HG03108 (cell line): ENCODE measurements around the gene ITGA11.

Experiments
- ATAC-seq: cut with Tn5 transposase; IDR thresholded peaks from one replicate; pipeline ENCODE4 v1.9.1; 2021; ENCODE audit warnings: moderate library complexity; ENCODE audit not compliant: unreplicated experiment

Gene ITGA11

DNA sequence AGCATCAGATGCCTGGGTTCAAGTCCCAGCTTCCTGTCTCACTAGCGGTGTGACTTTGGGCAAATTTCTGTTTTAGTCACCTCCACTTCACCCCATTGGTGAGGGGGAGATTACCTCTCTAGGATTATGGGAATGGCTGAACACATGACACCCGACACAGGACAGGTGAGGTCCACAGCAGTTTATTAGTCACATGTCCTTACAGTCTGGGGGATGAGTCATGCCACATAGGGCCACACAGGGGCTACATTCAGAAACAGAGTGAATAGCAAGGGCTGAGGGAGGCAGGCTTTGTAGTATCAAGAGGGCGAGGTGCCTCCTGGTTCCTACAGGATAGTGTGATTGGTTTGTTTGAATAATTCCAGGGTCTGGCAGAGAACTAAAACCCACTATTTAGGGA lies 15.2 kb upstream of the ITGA11 start:
- ATAC-seq, result no peak

DNA sequence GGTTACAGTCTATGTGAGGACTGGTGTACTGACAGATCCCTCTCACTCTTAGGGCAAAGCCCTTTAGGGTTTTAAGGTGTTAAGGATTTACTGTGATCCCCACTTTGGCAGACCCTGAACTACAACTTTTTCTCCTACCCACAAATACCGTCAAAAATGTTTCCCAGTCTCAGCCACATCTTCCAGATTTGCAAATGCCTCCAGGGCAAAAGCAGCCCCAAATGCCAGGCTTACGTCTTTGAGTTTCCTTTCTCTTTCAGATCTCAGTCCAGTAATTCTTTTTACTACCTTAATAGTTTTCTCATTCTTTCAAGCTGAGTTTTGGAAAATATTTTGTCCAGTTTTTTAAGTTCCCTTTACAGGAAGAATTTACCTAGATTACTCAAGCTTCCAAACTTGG lies 13.4 kb upstream of the ITGA11 start:
- no peak for ATAC-seq

GRCh38 chr15:68444336-68444735 lies 12.4 kb upstream of the ITGA11 start:
- no peak for ATAC-seq

GRCh38 chr15:68442903-68443302 lies 10.9 kb upstream of the ITGA11 start:
- ATAC-seq, result no peak

DNA sequence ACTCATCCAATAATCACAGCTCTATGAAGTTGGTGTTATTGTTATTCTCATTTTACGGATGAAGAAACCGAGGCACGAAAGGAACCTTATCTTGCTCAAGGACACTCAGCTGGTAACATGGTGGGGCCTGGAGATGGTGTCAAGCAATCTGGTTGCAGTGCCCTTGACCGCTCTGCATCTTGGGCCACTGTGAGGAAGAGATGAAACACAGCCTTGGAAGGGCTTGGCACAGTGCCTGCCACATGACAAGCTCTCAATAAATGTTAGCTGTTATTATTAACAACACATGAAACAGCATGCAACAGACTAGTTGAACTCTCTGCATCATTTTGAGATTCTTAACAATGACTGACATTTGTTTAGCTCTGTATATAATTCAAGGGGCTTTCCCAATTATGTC lies 10.1 kb upstream of the ITGA11 start:
- no peak for ATAC-seq

DNA sequence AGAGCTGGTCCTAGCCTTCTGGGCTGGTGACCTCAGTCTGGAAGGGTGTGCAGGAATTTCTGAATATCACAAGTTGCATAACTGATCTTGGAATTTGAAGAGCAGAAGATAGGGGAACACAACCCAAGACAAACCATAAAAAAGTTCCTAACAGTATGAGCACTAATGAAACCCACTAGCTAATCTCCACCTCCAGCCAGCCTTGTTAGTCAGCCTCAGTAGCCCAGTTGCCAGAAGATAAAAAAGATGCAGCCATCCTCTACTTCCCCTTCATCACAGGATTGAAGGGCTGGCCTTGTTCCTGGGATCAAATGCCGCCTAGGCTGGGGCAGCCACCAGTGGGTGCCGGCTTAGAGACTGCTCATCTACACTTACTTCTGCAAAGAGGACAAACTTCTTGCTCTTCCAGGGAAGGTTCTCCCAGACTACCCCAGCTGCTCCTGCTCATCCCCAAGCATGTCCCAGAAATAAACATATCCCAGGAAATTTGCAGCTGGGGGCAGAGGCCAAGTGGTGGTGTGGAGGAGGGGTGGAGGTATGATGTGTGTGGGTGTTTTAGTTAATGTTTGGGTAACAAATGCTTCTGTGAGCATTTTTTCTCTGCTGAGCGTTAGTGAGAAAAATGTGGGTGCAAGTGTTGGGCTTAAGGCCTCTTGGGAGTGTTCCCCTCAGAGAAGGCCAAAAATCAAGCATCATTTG lies 9.2 kb upstream of the ITGA11 start:
- ATAC-seq, result no peak

DNA sequence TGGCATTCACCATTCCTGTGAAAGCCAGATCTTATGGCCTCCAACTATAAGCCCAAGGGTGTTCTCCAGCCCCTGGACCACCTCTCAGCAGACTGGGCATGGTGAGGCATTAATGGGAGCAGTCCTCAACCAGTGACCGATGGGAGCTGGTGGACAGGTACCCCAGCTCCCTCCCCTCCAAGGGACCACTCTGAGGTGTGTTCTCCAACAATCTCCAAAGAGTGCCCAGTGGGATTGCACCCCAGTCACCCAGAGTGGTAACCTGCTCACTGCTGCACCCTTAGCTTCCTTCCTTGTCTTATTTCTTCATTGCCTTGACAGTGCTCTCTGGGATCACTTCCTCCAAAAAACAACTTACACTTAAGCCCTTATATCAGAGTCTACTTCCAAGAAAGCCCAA lies 8.2 kb upstream of the ITGA11 start:
- ATAC-seq, result no peak

DNA sequence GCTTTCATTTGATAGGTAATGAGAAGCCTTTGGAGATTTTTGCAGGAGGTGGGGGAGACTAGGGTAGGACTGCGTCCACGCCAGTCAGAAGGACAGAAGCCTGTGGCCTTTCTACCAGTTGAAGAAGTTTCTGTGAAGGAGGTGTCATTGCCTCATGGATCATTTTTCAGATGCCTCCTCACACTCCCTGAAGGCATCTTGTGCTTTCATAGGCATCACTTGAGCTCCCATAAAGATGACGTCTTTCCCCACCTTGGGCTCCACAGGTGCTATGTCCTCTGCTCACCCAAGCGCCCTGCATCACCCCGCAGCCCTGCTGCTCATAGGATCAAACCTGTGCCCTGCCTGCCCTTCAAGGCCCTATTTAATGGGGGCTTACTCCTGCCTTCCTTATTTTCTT lies 7.5 kb upstream of the ITGA11 start:
- no peak for ATAC-seq

GRCh38 chr15:68436680-68437079 lies 4.7 kb upstream of the ITGA11 start:
- no peak for ATAC-seq

GRCh38 chr15:68435966-68436365 lies 4.0 kb upstream of the ITGA11 start:
- ATAC-seq, result no peak

DNA sequence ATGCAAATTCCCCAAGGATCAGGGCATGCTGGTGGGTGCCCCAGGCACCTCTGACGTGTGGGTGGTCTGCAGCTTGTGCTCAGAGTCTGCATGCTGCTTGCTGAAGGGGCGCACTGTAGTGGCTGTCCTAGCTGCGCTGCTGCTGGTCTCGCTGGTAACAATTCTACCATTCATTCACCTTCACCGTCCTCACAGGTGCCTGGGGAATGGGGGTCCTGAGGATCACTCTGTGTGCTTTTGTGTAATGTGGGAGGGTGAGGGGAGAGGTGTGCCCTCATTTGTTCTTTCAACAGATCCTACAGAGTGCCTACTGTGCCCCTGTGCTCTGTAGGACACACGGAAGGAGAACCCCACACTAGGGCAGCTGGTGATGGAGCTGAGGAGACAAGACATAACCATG lies 2.1 kb upstream of the ITGA11 start:
- no peak for ATAC-seq

- no peak for ATAC-seq
Measured at GRCh38 chr15:68433551-68433950, 1.6 kb upstream of the ITGA11 start.

- no peak for ATAC-seq
Measured at GRCh38 chr15:68432441-68433064, 590 bp upstream of the ITGA11 start.

DNA sequence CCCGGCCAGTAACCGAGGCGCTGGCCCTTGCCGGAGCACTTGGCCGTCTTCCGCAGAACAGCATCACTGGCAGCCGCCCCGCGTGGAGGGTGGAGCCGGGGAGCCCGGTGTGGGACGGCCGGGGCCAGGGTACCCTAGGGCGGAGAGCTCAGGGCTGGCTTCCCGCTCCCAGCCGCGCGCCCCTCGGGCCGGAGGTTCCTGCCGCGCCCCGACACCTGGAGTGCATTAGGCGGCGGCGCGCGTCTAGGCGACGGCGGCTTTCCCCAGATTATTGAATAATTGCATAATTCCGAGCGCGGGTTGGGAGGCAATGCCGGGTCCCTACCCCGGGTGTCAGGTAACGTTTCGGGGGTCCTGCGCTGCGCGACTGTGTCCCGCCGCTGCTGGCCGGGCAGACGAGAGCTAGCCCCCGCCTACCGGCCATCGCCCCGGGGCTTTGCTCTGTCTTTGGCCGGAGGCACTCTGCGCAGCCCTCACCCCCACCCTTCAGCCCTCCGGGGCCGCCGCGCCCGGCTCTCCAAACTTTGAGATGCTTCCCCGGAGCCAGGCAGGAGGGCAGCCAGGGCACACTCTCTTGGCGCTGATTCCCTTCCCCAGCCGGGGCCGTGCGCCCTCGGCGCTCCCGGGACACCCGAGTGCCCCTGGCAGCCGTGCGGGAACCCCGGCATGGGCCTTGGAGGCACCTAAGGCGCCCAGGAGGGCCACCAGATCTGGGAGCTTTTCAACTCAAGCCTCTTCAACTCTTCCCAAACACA lies 749 bp downstream of the ITGA11 start:
- ATAC-seq, result no peak

DNA sequence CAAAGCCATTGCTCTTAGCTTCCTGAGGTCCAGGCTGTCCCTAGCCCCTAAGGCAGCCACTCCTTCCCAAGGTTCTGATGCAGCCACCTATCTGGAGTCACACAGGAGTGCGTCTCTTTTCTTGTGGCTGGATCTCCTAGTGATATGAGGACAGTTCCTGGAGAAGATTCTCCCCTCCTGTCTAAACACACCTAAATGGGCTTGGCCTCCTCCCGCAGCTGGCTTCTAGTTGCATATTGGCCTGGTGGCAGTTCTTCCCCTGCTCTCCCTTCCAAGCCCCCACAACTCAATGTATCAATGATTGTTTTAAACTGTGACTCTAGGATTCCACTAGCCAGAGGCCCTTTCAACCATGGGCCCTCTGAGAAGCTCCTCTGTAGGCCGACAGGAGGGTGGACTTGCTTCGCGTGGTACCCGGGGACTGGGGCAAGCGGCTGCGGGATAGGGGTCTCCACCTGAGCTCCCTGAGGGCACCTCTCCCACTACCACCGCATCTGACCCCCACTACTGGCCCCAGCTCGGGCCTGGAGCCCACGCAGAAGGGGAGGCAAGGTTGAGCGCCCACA lies 1.4 kb downstream of the ITGA11 start:
- ATAC-seq, result no peak

DNA sequence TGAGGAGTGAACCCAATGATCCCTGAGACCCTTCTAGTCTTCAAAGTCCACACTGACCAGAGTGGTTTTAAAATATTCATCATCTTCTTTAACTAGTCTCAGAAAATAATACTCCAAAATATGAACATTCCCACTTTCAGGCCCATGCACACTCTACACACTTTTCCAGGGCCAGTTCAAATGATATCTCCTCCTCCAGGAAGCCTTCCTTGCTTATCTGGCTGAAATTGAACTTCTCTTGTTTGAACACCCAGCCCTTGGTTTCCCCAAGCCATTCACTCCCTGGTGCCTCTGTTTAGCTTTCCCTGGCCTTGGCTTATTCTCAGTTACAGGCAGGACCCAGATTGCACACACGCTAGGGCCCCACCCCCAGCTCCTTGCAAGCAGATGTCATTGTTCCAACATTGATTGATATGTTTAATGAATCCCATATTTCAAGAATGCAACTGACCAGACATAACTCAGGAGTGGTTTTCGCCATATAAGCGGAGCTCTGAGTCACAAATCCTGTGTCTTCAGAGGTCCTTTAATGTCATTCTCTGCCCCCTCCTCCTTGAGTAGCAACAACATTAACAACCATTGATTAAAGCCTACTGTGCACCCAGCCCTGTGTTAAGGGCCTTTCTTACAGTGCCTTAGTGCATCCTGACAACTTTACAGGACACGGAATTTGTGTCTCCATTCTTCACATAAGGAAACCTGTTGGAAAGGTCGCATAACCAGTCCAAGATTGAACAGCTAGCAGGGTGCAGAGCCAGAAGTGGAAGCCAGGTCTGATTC lies 2.1 kb downstream of the ITGA11 start:
- ATAC-seq, result no peak

DNA sequence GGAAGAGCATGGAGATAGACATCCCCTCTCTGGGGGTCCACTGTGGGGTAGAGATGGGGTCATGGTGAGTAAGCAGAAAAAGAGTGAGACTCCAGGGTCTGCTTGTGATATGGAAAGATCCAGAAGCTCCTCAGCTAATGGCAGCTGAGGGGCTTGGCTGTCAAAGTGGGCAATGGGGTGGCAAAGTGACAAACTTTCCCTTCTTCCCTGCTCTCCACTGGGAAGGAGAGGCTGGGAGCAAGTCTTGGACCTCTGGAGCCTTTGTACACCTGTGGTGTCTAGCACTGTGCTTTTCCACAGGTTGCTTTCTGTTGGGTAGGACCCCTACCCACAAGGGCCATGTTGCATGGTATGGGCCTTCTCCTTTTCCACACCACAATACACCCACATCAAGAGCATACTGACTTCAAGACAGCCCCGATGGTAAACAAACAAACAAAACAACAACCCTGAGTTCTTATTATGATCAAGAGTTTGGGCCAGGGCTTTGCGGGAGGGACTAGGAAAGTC lies 3.5 kb downstream of the ITGA11 start:
- no peak for ATAC-seq

- no peak for ATAC-seq
Measured at GRCh38 chr15:68427963-68428362, 4.0 kb downstream of the ITGA11 start.

GRCh38 chr15:68427366-68427765 lies 4.6 kb downstream of the ITGA11 start:
- no peak for ATAC-seq

DNA sequence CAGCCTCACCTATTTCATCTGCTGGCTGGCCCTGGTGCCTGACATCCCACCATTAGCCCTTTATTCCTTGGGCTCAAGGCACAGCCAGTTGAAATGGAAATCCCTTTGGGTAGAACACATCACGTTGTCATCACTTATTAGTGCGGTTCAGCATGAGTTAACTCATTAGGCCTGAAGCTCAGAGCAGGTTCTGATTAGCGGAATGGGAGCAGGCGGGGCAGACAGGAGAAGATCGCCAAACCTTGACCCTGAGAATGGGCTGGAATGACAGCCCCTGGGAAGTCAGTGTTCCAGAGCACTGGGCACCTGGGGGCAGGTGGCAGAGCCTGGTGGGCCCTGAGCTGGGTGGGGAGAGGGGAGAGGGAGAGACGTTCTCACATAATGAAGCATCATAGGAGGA lies 5.8 kb downstream of the ITGA11 start:
- ATAC-seq, result no peak
